NCI-H128 (cell line): ENCODE measurements around the gene PRKCH.
"Not testable (repeated sequence)": the region's sequence is repeated elsewhere in the genome, so short reads cannot be mapped to it uniquely, and the experiment has no call there.

Source experiments
- DNase-seq: peaks from one replicate; lab custom pipeline; 2025; ENCODE audit not compliant: unreplicated experiment; lab: John Stamatoyannopoulos, UW

PRKCH gene

DNA sequence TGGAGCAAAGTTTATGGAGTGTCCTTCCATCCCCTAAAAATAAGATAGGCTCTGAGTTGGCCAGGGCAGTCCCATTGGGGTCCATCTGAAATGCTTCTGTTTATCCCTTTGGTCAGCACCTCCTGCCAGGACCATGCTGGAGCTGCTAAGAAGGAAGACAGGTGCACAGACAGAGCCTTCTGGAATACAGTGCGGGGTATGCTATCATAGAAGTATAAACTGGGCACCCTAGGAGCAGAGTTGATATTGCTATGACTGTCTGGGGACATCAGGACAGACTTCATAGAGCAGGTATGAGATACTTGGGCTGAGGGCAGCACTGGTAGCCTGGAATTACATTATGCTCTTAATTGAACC lies 203.5 kb downstream of the PRKCH start:
- DNase-seq: no peak

DNA sequence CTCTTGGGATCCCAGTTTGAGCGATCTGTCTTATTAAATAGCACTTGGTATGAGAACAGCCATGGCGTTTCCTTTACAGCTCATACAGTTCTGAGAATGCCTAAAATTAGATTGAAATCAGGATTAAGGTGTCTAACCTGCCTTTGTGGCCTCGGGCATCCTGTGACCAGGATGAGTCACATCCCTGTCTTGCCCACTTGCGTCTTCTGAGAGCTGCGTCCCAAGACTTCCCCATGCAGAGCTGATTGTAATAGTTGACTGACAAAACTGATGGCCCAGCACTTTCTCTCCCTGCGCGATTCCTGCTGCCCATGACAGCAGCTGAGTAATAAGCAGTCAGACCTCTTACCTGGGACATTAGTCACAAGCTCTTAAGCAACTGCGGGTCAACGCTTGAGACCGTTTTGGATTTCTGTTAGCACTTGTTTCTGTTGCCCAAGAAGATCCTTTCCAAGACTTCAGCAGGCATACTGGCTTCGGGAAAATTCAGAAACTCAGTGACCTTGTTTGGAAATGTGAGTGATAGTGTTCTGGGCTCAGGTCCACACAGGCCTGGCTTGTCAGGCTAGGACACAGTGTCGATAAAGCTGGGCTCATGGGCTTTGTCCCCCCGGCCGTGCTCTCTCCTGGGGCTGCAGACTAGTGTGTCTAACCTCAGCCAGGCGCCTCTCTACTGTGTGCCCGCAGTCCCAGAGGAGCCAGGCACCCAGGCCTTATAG lies 204.1 kb downstream of the PRKCH start:
- DNase-seq: no peak

DNA sequence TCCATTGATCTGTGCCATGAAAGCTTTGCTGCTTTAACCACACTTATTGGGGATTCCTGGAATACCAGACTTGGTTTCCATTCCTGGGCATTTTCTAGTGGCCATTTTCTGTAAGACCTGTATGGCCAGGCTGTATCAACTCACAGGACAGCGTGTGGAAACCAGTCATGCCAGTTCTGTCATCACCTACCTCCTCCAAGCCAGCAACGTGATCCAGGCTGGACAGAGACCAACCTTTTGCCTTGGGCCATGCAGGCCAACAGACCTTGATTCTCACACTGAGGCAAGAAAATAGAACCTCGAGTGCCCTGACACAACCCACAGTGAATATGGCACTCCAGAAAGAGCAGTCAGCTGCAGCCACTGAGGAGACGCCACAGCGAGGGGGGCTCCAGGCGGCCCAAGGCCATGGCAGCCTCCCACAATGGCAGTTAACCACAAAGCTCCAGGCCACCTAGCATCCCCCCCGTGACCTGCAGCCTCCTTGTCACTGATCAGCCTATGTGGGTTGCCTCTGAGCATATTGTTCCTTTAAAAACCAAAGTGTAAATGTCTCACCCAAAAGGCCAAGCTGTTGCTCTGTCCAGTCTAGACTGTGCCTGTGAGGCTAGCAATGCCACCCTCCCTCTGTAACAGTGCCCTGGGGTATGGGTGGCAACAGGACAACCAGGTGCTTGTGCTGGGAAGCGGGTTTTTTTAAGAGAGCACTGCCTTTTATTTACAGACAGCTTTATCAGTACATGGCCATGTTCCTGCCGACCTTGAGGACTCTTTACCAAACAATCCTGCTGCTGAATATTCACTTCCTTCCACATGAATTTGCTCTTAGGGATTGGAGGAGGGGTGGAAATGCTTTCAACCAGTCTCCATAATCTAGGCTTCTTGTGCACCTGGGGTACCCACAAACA lies 205.3 kb downstream of the PRKCH start:
- peak; percentile 0 for DNase-seq

DNA sequence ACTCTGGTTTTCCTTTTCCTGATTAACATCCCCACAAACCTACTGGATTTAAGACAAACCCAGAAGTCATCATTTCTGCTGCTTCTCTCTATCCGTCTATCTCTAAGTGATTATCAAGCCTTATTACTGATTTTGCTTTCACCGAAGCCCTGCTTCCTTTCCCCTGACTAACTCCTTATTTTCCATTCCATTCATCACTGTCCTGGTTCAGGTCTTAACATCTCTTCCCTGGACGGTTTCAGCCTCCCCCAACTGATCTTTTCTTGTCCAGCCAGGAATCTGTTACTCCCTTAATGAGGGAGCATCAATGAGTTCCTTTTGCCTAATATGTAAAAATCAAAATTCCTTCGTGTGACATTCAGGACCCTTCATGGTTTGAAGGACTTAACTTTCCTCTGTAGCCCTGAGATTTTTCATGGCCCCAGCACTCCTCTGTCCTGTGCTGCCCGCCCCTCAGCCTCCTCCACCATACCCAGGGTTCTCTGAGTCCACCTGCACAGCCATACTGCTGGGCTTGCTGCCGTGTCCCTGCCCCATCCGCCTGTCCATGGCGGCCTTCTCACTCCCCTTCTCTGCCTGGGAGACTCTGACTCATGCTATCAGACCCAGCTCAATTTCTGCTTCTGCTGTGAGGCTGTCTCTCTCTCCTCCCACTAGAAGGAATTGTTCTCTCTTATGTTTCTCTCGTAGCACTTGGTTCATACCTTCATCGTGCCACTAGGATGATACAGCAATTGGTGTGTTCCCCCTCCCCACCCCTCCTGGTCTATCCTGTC lies 206.1 kb downstream of the PRKCH start:
- no peak for DNase-seq

DNA sequence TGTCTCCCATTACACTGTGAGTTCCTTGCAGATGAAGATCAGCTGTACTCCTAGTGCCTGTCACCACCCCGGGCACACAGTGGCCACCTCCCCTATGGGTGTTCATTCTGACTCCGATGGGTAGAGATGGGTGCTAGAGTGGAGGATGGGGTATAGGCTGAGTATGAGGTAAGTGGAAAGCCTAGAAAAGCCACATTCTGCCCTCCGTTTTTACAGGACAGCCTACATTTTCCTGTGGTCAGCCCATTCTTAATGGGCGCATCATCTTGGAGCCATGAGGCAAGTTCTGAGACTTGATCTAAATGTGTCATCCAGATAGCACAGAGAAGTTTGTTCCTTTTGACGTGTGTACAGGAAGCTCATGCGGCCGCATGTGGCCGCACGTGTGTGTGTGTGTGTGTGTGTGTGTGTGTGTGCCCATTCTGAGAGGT lies 207.2 kb downstream of the PRKCH start:
- DNase-seq: no peak

DNA sequence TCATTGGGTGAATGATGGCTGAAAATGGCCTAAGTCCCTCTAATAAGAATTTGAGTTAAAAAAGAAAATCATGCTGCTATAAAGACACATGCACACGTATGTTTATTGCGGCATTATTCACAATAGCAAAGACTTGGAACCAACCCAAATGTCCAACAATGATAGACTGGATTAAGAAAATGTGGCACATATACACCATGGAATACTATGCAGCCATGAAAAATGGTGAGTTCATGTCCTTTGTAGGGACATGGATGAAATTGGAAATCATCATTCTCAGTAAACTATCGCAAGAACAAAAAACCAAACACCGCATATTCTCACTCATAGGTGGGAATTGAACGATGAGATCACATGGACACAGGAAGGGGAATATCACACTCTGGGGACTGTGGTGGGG lies 208.0 kb downstream of the PRKCH start:
- DNase-seq: not testable (repeated sequence)

DNA sequence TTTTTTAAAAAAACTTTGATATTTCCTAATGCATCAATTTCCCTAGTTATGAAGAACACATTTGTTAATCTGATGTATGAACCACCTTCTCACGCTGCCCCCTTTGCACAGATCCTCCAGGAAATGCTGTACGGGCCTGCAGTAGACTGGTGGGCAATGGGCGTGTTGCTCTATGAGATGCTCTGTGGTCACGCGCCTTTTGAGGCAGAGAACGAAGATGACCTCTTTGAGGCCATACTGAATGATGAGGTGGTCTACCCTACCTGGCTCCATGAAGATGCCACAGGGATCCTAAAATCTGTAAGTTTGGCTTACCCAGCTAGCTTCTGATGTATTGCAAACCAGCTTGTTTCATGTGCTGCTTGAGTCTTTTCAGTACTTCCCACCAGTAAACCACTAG lies 208.9 kb downstream of the PRKCH start:
- DNase-seq: no peak

DNA sequence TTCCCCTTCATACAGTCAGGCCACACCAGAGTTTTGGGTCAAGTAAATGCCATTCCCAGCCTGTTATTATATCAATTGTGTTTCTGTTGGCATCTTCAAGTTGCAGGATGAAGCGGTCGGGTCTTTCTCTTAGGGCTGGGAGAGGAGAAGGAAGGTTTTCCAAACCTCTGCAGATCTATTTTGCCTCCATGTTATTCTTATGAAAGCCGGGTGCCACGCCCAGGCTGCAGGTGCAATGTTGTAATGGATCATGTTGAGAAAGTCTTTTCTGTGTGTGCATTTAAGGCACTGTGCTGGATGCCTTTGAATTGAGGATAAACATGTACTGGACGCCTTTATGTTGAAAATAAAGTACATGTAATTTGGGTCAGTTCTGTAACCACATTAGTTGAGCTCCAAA lies 209.5 kb downstream of the PRKCH start:
- no peak for DNase-seq

DNA sequence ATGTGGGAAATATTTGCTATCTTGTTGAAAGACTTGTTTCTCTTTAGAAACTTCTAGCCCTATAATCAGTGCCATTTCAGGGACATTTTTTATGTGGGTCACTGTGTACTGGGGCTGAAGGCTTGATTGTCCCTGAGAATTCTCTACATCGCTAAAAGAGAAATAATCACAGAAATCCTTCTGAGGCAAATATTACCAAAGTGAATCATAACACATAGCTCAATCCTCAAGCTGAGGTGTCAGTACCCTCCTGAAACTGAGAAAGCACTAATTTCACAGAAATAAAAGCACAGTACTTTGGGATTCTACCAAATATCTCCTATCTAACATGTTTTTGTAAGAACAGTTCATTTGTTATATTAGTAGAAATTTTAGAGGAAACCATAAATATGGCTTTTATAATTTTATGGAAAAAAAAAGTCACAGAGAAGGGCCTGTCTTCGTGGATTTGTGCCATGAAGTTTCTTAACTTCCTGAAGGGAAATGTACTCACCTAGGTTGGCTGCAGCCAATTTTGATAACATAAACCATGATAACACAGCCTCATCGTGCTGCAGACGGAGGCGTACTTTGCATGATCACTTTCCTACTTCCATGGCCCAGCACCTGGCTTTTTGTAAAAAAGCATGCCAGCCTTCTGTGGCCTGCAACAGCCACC lies 210.2 kb downstream of the PRKCH start:
- DNase-seq: no peak

DNA sequence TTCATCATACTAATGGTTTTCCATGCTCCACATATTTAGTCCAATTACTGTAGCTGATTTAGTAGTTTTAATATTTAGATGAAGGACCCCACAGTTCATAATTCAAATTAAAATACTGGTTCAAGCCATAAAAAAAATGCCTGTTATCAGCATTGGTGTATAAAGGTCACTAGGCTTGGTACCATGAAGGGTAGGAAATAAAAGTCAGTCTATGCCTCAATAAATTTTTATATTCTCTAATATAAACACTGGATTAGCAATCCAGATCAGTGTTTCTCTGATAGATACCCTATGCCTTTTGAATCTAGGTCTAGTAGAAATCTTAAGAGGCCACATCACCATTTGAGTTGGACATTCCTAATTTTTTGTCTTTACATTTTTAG lies 210.7 kb downstream of the PRKCH start:
- no peak for DNase-seq

DNA sequence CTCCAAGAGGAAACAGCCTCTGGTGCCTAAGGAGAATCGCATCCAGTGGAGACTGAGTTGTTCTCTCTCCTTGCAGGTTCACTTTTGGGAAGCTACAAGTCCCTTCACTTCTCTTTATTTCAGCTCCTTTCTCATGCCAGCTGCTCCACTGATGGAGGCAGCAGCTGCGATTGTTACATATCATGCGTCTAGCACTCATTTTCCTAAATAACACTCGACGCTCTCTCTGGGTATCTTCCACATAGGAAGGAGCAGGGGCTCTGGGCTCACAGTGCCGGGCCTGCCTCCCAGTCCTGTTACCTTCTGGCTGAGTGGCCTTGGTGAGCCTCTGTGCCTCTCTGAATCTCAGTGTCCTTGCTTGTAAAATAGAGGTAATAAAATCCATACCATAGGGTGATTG lies 211.4 kb downstream of the PRKCH start:
- DNase-seq: no peak

DNA sequence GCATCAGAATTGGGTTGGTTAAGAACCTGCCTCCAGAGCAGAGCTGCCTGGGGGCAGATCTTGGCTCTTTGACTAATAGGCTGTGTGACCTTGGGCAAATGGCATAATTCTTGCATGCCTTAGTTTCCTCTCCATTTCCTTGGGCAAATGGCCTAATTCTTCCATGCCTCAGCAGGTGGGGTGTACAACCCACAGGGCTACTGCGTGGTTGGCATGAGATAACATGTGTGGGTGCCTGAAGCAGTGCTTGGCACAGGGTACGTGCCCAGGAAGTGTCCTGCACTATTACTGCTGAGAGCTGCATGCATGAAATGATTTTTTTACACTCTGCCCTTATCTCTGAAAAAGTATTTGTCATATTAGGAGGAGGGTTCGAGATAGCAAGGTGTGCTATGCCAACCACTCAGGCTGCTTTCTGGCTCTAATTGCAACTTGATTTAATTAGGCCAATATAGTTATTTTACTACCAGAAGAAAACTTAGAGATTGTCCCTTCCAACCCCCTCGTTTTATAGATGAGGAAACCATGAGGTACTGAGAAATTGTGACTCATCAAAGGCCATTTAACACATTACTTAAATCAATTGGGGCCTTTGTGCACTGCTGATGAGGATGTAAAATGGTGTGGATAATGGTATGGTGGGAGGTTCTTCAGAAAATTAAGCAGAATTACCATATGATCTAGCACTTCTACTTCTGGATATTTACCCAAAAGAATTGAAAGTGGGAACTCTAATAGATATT lies 212.3 kb downstream of the PRKCH start:
- no peak for DNase-seq

DNA sequence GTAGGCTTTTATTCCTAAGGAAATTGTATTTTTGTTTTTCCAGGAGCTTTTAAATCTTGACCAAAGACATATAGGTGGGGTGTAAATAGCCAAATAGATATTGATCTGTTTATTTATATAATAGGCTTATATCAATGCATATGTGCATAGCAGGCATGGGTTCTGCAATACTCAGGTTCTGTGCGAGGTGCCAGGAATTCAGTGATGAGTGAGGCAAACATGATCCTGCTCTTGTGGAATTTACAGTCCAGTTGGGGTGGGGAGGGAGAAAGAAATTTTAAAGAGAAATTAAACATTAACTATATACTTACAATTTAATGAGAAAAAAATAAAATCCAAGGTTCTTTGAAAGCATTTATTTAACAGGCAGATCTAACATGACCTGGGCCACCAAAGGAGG lies 213.7 kb downstream of the PRKCH start:
- DNase-seq: no peak

DNA sequence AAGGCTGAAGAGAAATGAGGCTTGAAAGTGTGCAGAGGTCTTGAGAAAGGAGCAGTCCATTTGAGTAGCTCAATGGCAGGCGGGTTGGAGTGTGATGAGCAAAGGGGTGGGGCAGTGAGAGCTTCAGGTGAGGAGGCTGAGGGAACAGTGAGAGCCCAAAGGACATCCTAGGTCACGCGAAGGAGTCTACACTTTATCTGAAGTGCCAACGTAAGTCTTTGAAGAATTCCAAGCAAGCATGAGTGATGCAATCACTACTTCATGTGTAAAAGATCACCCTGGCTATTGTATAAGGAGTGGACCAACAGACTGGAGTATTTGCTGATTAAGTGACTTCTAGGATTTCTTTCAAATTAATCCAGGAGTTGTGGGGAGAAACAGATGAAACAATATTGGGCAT lies 214.1 kb downstream of the PRKCH start:
- DNase-seq: no peak

DNA sequence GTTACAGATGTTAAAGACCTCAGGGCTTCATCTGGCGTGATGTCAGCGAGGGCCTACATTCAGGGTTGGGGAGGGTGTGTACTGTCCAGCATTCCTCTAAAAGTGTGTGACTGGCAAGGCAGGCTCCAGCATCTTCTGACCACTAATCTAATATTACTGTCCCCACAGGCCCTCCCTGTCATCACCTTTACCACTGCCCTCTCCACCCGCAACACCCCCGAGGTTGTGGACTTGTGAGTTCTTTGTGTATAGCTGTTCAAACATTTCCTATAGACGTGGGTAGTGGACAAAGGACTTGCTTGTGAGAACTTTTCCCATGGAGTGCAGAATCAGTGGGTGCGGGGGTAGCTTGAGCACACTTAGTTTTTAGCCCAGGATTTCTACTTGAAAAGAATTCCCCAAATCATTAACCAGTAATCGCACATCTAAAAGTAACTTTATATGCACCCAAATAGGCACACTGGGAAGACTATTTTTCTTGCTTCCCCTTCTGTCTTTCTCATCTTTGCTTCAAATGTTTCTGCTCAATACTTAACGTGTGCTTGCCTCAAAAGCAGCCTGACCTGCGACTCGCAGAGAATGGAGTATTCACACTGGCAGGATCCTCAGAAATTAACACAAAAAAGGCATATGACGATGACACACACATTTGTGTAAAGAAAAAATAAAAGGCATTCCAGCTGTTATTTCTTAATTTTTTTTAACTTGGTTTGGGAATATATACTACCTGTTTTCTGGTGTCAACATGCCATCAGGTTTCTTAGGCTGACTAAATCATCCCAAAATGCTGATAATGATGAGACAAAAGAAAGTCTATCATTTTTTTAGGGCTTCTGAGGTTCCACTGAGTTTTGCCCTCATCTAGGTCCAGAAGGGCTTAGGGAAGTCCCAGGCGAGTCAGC lies 215.5 kb downstream of the PRKCH start:
- DNase-seq: no peak

DNA sequence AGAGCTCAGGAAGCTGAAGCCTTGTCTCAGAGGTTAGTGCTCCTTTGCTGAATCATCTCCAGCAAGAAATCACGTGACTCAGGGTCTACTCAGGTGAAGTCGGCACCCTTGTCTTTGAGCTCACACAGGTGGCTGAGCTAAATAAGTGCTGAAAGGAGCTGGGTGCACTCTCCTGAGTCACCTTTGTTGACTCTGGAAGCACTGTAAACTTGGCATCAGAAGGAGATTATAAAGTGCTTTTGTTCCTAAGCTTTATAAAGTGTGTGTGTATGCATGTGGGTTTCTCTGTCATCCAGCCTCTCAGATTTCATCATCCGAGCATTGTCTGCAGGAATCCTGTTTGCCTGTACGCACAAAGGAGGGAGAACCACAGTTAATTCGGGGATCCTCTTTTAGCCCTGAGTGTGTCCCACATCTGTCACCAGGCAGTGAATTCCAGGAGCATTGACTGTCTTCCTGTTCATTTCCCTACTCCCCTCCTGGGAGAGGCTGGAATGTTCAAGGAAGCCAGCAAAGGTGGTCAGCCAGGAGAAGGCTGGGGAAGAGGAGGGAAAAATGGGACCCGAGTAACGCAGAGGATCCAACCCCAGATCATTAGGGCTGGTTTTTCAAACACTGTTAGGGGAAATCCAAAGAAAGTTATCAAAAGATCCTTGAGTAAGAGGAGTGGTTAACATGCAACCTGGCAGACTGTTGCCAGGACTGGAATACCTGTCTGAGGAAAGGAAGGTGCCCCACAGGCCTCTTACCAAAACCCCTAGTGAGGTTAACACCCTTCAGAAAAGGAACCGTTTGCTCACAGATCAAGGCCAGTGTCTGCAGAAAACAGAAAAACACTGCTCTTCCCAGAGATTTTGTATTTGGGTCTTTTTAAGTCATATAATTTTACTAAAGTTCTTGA lies 216.4 kb downstream of the PRKCH start:
- DNase-seq: peak; percentile 45

DNA sequence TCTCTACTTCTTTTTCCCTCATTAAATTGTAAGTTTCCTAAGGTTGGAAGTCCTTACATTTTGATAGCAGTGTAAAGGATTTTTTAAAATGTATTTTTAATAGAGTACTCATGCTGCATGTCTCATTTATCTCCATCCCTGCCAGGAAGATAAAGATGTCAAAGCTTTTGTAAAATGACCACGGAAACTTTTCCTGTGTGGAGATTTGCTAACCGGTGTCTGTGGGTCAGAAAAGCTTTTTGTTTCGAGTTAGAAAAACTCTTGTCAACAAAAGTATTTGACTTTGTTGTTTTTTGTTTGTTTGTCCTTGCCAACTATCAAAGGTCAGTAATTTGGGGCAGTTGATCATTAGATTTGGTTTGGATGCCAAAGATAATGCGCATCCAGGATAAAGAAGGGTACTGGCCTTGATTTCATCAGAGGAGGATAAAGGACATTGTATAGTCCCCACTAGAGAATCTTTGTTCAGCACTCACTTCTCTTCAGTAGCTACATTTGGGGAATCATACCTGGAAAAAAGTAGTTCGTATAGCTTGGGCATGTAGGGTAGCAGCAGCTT lies 217.2 kb downstream of the PRKCH start:
- DNase-seq: no peak

DNA sequence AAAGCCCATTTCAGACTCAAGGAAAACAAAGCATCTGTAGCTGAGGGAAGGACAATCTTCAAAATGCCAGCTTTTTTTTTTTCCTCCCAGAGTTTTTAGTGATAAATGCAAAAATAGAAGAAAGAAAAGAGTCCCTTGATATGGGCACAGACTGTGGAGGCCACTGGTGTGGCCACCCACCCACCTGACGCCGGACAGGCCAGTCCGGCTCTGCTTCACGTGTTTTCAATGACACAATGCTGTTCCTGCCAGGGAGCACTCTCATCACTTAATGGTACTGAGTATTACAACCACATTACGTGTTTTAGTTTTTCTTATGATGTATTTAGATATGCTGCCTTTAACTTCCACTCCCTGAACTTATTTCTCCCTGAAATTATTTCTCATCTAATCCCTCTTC lies 218.3 kb downstream of the PRKCH start:
- DNase-seq: no peak
